ENCODE measurements around the gene VPS37B.
"Not testable (repeated sequence)": the region's sequence is repeated elsewhere in the genome, so short reads cannot be mapped to it uniquely, and the experiment has no call there.

VPS37B gene

GRCh38 chr12:122905258-122905657, 9.3 kb upstream of the VPS37B start:
- DNase-seq: not testable (repeated sequence)

- DNase-seq: no peak
Observed at GRCh38 chr12:122903693-122904034, 7.7 kb upstream of the VPS37B start.

GRCh38 chr12:122902854-122903692, 7.1 kb upstream of the VPS37B start:
- DNase-seq: no peak

DNA sequence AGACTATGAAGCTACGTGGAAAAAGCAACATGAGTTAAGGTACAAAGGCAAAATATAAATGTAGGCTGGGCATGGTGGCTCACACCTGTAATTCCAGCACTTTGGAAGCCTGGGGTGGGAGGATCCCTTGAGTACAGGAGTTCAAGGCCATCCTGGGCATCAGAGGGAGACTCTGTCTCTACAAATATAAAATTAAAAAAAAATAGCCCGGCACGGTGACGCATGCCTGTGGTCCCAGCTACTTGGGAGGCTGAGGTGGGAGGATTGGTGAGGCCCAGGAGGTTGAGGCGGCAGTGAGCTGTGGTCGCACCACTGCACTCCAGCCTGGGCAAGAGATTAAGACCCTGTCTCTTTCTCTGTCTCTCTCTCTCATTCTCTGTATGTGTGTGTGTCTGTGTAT, 4.0 kb upstream of the VPS37B start:
- DNase-seq: no peak

- DNase-seq: no peak
Observed at GRCh38 chr12:122896662-122897061, 738 bp upstream of the VPS37B start.

- DNase-seq: no peak
Observed at GRCh38 chr12:122895320-122895703, 612 bp downstream of the VPS37B start.

- no peak for DNase-seq
Observed at GRCh38 chr12:122894193-122895121, 1.5 kb downstream of the VPS37B start.

- no peak for DNase-seq
Observed at GRCh38 chr12:122893208-122894153, 2.4 kb downstream of the VPS37B start.

DNA sequence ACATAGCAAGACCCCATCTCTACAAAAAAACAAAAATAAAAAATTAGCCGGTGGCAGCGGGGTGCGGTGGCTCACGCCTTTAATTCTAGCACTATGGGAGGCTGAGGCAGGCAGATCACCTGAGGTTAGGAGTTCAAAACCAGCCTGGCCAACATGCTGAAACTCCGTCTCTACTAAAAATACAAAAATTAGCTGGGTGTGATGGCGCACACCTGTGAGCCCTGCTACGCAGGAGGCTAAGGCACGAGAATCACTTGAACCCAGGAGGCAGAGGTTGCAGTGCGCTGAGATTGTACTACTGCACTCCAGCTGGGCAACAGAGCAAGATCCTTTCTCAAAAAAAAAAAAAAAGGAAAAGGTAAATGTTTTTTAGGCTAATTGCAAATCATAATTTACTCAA, 3.2 kb downstream of the VPS37B start:
- DNase-seq: not testable (repeated sequence)

DNA sequence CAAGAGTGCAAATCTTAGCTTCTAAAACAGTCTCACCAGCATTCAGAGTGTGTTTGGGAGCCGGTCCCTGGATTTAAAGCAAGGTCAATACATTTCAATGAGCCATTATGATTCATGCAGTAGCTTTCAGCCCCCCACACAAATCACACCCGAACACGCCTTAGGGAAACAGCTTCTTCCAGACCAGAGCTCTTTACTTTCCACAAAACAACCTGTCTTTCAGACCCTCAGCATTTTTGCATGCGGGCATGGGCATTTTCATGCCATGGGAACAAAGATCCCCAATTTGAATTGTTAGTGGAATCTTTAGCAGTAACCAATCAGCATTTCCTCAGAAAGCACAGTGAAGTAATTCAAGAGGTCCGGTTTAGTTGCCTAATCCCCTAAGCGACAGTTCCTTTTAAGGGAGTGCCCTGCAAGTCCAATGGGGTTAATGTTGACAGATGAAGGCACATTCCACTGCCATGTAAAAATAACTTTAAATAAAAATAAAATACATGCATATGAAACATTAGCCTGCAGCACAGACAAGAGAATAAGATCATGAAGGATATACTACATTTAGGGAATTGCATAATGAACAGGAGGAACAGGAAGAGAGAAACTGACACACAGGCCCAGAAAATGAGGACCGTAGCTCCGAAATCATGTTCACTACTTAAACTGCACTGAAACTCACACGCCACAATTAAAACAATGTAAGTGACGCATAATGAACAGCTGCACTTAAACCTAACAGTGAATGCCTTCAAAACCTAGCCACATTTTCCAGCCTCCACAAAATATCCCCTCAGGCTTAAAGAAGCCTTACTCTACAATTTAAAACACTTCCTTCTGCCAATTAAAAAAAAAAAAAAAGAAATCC, 4.0 kb downstream of the VPS37B start:
- no peak for DNase-seq

DNA sequence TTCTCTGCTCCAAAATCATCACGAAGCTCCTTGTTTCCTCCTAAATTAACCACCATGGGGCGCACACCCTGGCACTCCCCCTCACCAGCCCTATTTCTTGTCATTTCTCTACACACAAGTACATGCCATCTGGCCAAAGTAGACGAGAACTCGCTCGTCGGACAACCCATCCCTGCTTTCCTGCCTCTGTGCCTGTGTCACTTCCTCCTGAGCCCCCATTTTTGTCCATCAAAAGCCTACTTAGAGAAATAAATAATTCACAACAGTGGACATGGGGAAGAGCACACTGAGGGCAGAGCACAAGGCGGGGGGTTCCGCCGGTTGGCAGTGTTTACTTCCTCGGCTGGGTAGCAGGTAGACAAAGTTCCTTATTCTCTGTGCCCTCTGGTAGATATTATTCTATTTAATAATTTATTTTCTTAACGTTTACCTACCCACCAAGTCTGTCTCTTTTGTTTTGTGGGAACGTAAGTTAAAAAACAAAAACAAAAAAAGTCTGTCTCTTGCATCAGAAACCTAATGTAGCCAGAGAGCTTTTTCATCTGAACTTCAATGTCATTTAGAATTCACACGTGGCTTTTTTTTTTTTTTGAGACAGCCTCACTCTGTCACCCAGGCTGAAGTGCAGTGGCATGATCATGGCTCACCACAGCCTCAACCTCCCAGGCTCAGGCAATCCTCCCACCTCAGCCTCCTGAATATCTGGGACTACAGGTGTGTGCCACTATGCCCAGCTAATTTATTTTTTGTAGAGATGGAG, 6.0 kb downstream of the VPS37B start:
- DNase-seq: no peak

- DNase-seq: peak; percentile 94
Observed at GRCh38 chr12:122888232-122888752, 7.6 kb downstream of the VPS37B start.

GRCh38 chr12:122887819-122888212, 8.1 kb downstream of the VPS37B start:
- no peak for DNase-seq

DNA sequence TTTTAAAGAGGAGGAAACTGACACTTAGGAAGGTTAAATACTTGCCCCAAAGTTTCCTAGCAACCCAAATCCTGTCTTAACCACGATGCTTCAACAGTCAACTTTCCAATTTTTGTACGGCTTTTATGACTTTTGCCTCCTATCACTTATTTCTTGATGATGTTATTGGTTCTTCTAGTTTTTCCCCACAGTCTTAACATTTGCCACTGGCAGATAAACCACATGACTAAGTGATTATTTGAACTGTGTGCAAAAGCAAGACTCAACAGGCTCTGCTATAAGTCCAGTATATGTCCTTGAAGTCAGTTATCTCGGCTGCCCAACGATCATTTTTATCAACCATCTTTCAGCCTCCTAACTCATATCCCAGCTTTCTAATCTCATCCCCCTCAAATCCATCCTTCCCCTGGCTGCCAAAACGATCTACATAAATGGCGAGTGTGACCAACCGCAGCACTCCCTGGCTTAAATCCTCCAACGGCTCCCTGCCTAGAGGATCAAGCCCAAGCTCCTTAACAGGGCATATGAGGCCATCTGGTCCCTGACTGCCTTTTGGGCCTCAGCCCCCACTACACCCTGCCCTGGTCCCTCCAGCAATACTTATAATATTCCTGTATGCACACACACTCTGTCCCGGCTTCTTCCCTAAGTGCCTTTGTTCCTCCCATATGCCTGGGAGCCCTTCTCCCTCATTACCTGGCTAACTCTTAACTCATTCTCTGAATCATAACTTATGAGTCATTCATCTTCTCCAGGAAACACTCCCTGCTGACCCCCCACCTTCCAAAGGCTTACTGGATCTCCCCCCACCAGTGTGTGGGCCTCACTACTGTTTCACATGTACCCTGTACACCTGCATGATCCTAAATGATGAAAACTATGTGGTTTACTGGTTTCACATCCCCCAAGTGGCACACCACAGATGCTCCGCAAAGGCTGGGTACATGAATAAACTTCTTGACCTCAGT, 8.8 kb downstream of the VPS37B start:
- no peak for DNase-seq

DNA sequence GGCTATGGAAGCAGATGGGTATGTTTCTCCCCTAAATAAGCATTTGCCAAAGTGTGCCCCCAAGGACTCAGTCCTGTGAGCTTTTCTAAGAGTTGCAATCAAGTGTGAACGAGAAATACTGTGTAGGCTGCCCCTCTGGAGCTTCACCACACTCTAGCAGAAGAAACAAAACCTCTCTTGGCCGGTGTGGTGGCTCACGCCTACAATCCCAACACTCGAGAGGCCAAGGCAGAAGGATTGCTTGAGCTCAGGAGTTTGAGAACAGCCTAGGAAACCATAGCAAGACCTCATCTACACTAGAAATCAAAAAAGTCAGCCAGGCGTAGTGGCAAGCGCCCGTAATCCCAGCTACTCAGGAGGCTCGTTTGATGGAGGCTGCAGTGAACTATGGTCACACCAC, 9.8 kb downstream of the VPS37B start:
- DNase-seq: no peak

DNA sequence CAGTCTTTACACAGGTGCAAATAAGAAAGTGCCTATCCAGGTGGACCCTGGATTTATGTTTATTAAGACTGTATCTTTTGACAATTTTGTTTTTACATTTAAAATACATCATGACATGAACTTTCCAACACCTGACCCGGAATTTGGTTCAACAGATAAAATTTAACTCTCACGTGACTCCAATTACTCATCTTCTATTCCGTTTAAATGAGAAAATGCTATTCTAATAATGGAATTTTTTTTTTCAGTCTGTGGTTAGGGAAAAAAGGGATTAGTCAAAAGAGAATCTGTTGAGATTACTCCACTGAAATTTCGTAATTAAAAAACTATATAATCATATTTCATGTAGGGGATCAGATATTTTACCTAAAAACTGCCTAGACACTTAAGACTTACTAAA, 11.1 kb downstream of the VPS37B start:
- no peak for DNase-seq

- no peak for DNase-seq
Observed at GRCh38 chr12:122884091-122884826, 11.7 kb downstream of the VPS37B start.

DNA sequence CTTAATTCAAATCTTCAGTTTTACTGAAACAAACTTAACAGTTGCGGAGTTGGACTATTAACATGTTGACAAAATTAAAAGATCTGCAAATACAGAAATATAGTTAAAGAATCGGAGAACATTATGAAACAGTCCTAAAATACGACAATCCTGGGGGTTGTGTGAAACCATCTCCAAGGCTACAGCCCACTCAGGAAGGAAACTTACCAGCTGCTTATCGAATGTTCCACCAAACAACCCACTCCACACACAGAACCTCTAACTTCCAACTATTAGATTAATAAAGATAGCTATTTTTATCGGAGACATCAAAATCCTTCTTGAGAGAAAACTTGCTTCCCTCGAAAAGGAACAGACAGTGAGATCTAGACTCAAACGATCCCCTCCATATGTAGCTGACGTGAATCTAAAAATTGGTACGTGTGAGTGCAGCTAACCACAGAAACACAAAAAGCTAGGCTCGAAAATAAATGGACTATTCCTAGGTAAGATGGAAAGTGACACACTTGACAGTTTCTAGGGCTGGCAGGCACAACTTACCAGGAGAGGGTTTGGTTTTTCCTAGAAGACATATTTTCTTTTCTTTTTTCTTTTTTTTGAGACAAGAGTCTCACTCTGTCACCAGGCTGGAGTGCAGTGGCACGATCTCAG, 12.9 kb downstream of the VPS37B start:
- DNase-seq: no peak
